ENCODE results near the gene DAND5. TPM values are rescaled to one million over a fixed set of nuclear protein-coding genes. Genes with fewer than 3 reads are reported as not detected.

DAND5 gene
- polyA plus RNA-seq, 1 experiment = not detected

- TF ChIP-seq, protein P1, sequence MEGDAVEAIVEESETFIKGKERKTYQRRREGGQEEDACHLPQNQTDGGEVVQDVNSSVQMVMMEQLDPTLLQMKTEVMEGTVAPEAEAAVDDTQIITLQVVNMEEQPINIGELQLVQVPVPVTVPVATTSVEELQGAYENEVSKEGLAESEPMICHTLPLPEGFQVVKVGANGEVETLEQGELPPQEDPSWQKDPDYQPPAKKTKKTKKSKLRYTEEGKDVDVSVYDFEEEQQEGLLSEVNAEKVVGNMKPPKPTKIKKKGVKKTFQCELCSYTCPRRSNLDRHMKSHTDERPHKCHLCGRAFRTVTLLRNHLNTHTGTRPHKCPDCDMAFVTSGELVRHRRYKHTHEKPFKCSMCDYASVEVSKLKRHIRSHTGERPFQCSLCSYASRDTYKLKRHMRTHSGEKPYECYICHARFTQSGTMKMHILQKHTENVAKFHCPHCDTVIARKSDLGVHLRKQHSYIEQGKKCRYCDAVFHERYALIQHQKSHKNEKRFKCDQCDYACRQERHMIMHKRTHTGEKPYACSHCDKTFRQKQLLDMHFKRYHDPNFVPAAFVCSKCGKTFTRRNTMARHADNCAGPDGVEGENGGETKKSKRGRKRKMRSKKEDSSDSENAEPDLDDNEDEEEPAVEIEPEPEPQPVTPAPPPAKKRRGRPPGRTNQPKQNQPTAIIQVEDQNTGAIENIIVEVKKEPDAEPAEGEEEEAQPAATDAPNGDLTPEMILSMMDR (IDR thresholded peaks at IDR 0.05; ENCODE audit: low read depth, low read length) = no peak
- ChIA-PET POLR2A (no interaction called here), CTCF (interaction anchor here (0.6 to 4.9 kb wide), 13 partner anchors 11 to 280 kb away, joined by 3 to 69 read pairs (median 5); no protein-coding TSS in a partner anchor)
- Histone ChIP-seq H3K27me3 (ENCODE audit: control insufficient read depth, insufficient read depth, low read length) (no peaks in the 10 kb centered on the region), H3K4me3 (ENCODE audit: low read depth, low read length) (peak overlapping the region; percentile 50), H3K9me3 (ENCODE audit: control insufficient read depth, insufficient read depth, low read length) (no peaks in the 10 kb centered on the region; the same call in 1 of the 2 replicates), H3K27ac (ENCODE audit: low read depth, low read length) (no peak overlapping the region)
- no peak for DNase-seq (ENCODE audit: low read depth, low spot score)
Observed at GRCh38 chr19:12983091-12983490, 13.7 kb downstream of the DAND5 start.

GRCh38 chr19:12983542-12984142 is 14.3 kb downstream of the DAND5 start:
- TF ChIP-seq, protein P1 (IDR thresholded peaks at IDR 0.05; ENCODE audit: low read depth, low read length) = peak; percentile 76
- H3K27ac ChIP-seq (ENCODE audit: low read depth, low read length) = no peak overlapping the region

DNA sequence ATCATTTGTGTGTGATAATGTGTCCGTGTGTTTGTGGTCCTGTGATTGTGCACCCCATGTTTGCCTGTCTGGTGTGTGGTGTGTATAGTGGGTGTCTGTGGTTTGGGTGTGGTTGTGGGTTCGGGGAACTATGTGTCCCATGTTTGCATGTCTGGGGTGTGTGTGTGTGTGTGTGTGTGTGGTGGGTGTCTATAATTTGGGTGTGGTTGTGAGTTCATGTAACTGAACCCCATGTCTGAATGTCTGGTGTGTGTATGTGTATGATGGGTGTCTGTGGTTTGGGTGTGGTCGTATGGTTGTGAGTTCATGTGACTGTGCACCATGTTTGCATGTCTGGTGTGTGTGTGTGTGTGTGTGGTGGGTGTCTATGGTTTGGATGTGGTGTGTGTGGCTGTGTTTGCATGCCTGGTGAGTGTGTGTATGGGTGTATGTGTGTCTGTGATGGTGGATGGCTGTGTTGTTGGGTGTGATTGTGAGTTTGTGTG is 14.8 kb downstream of the DAND5 start:
- ChIA-PET CTCF (interaction anchor here (0.5 to 4.9 kb wide), 16 partner anchors 10 to 297 kb away, joined by 3 to 69 read pairs (median 5); no protein-coding TSS in a partner anchor), POLR2A (interaction anchor here (0.6 kb wide), 1 partner anchor 77 kb away, joined by 4 read pairs; no protein-coding TSS in a partner anchor)
- Histone ChIP-seq H3K9me3 (ENCODE audit: control insufficient read depth, insufficient read depth, low read length) (peaks cover 3% of the 10 kb centered on the region; the same call in 1 of the 2 replicates), H3K4me3 (ENCODE audit: low read depth, low read length) (no peak overlapping the region), H3K27ac (ENCODE audit: low read depth, low read length) (no peak overlapping the region), H3K27me3 (ENCODE audit: control insufficient read depth, insufficient read depth, low read length) (no peaks in the 10 kb centered on the region)
- TF ChIP-seq, protein P1 (IDR thresholded peaks at IDR 0.05; ENCODE audit: low read depth, low read length) = no peak
- no peak for DNase-seq (ENCODE audit: low read depth, low spot score)

More at GRCh38 chr19:12983542-12984142, 14.3 kb downstream of the DAND5 start:
- ChIA-PET CTCF (interaction anchor here (0.5 to 4.9 kb wide), 18 partner anchors 10 to 298 kb away, joined by 3 to 69 read pairs (median 5); no protein-coding TSS in a partner anchor), POLR2A (interaction anchor here (0.6 kb wide), 1 partner anchor 77 kb away, joined by 4 read pairs; no protein-coding TSS in a partner anchor)
- Histone ChIP-seq H3K4me3 (ENCODE audit: low read depth, low read length) (peak overlapping the region; percentile 50), H3K9me3 (ENCODE audit: control insufficient read depth, insufficient read depth, low read length) (no peaks in the 10 kb centered on the region; the same call in 1 of the 2 replicates), H3K27me3 (ENCODE audit: control insufficient read depth, insufficient read depth, low read length) (no peaks in the 10 kb centered on the region)
- DNase-seq (ENCODE audit: low read depth, low spot score) = peak; percentile 30

DNA sequence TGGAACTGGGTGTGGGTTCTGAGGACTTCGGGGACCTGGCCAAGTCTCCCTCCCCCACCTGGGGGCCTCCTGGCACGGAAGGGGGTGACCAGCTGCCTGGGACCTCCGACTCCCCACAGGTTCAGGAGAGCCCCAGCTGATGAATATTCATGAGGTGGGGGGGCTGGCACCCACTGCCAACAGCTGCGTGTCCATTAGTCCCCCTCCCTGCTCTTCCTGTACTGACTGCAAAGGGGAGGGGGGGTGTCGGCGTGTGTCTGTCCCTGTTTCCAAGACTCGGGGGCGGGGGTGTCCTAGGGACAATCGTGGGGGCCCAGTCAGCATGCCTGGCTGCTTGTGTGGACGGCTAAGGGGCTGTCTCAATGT is 15.3 kb downstream of the DAND5 start:
- Histone ChIP-seq H3K9me3 (ENCODE audit: control insufficient read depth, insufficient read depth, low read length) (peaks cover 7% of the 10 kb centered on the region; the same call in 1 of the 2 replicates), H3K4me3 (ENCODE audit: low read depth, low read length) (no peak overlapping the region), H3K27ac (ENCODE audit: low read depth, low read length) (no peak overlapping the region), H3K27me3 (ENCODE audit: control insufficient read depth, insufficient read depth, low read length) (no peaks in the 10 kb centered on the region)
- CTCF ChIA-PET = interaction anchor here (2.6 to 4.9 kb wide), 2 partner anchors 76 to 109 kb away, joined by 24 to 69 read pairs; no protein-coding TSS in a partner anchor
- TF ChIP-seq, protein P1 (IDR thresholded peaks at IDR 0.05; ENCODE audit: low read depth, low read length) = no peak
- DNase-seq (ENCODE audit: low read depth, low spot score) = no peak
- POLR2A ChIA-PET = no interaction called here

Measured in AG04450 (cell line).